GM18520 (cell line): ENCODE data around the gene GOLGA6L9.
"Not testable (repeated sequence)": the region's sequence is repeated elsewhere in the genome, so short reads cannot be mapped to it uniquely, and the experiment has no call there.

Source experiments
- ATAC-seq: cut with Tn5 transposase; IDR thresholded peaks from one replicate; pipeline ENCODE4 v1.9.1; 2021; ENCODE audit not compliant: unreplicated experiment

GOLGA6L9 gene

DNA sequence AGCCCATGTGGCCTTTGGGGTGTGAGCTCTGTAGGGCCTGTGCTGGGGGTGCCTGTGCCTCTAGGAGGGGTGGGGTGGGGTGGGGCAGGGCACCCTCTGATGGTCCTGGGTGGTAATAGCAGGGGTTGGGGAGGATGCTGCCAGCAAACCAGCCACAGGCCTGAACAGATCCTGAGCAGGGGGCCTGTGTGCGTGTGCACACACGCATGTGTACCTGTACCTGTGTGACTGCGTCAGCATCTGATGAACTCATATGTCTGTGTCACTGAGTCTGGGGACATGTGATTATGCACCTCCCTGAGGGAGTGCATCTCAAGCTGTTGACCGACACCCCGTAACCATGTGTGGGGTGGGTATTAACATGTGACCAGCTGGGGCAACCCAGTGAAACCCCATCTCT, 36.0 kb downstream of the GOLGA6L9 start:
- ATAC-seq = not testable (repeated sequence)

DNA sequence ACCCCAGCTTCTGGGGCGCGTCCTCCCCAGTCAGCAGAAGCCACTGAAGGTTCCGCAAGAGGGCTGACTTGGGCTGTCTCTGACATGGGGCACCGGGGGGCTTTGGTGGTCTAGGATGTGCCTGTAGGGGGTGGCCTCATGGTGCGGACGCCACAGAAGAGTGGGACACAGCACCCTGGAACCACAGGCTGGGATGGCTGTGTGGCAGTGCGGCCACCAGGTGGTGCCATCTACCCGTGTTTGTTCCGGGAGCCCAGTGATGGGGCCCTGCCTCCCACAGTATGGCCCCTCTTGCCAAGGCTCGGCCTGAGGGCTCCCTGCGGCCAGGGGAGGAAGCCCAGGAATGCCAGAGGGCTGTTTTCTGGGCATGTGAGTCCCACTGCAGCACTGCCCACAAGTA, 38.6 kb downstream of the GOLGA6L9 start:
- peak; percentile 46 for ATAC-seq

DNA sequence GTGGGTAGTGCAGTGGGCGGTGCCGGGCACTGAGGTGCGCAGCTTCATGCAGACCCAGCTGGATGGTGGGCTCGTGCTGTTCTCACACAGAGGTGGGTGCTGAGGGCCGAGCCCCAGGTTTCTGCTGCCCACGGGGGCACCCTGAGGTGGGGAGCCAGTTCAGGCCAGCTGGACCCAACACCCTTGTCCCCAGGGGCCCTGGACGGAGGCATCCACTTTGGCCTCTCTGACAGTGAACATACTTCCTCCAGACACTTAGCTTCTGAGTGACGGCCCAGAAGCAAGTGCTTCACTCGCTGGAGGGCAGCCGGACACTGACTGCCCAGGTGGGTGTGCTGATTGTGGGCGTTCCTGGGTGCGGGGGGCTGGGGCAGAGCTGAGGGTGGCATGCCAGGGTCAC, 39.8 kb downstream of the GOLGA6L9 start:
- ATAC-seq = not testable (repeated sequence)

DNA sequence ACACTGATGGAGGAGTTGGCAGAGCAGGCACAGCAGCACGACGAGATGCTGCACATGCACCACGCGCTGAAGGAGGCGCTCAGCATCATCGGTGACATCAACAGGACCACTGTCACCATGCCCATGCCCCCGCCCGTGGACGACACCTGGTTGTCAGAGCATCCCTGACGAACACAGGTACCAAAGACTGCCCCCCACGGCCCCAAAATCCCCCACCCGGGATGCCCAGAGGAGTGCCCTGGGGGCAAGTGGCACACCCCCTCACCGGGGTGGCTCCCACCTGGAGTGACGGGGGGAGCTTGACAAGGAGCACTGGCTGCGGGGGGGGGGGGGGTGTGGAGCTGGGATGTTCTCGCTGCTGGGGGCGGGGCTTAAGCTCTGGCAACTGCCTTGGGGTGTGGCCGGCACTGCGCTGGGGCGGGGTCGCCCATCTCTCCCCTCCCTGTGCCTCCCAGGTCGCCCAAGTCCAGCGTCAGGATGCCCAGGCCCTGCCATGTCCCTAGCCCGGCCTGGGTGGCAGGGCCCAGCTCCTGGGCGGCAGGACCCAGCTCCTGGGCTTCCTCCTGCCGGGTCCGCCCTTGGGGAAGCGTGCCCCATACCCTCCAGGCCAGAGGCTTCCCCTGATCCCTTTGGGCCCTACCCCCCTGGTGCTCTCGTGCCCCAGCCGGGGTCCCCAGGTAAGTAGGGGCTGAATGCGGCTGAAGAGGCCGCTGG, 42.8 kb downstream of the GOLGA6L9 start:
- not testable (repeated sequence) for ATAC-seq

DNA sequence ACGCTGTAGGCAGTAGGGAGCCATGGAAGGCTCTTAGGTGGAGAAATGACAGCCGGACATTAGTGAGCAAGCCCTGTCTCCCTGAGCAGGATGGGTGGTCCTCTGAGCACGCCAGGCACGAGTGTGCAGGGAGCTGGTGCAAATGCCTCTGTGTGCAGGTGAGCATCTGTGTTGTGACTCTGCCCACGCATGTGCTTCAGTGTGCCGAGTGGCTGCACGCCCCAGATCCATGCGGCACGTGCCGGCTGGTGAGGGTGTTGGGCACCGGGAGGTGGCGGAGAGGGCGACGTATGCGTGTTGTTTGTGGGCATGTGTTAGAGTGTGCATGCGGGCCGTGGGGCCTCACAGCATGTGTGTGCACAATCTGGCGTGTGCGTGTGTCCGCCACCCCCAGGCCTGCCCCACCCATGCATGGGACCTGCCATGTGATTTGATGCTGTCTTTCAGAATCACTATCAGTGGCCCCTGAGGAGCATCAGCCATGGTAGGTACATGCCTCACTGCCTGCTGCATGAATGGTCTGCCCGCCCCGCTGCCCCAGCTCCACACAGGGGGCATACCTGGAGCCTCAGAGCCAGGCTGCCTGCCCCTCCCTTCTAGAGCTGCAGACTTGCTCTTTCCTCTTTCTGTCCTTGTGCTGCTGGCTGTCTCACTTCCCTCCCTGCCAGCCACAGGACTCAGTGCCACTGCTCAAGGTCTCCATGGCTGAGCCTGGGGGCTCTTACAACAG, 45.1 kb downstream of the GOLGA6L9 start:
- ATAC-seq = not testable (repeated sequence)

DNA sequence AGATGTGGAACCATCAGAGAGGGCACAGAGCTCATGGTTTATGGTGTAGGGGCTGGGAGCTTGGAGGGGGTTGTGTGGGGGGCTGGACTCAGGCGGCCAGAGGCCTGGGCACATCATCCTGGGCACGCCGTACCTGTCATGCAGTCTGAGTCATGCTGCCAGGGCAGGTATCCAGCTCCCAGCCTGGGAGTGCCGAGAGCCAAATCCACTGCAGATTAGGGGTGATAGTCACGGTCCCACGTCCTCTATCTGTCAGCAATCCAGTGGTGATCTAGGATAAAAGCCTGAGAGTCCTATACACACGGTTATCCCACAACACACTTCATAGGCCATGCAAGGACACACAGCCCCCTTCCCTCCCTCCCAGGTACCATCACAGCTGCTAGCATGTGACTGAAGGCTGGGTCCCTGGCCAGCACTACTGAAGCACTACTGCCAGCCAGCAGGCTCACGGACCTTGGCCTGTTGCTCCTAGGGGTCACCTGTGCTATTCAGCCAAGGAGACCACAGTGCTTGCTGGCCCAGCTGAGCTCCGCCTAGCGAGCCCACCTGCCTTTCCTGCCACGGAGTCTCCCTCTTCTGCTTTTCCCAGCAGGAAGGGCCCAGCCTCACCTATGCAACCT, 45.8 kb downstream of the GOLGA6L9 start:
- not testable (repeated sequence) for ATAC-seq

DNA sequence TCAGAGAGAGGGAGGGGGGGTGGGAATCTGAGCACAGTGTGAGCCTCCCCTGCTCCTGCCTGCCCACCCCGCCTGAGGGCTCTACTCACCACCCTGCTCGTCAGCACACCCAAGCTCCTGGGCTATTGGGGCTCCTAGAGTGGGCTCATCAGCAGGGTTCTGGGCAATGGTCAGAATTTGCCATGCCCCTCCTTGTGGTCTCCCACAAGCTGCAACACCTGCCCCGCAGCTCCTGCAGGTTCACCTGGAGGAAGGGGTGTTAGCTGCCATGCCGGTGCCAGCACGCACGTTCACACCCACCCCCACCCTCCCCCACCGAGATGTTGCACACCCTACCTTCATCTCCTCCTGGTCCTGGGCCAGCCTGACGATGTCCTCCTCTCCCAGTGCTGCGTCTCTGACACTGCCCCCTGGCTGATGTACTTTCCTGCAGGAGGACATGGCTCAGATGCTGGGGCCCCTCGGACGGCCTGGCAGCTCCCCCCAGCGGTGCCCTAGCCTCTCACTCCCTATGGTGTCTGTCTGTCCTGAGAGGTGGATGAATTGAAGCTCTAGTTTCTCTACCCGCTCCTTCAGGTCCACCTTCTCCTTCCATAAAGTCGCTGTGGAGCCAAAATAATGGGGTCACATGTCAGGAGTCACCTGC, 47.2 kb downstream of the GOLGA6L9 start:
- not testable (repeated sequence) for ATAC-seq

DNA sequence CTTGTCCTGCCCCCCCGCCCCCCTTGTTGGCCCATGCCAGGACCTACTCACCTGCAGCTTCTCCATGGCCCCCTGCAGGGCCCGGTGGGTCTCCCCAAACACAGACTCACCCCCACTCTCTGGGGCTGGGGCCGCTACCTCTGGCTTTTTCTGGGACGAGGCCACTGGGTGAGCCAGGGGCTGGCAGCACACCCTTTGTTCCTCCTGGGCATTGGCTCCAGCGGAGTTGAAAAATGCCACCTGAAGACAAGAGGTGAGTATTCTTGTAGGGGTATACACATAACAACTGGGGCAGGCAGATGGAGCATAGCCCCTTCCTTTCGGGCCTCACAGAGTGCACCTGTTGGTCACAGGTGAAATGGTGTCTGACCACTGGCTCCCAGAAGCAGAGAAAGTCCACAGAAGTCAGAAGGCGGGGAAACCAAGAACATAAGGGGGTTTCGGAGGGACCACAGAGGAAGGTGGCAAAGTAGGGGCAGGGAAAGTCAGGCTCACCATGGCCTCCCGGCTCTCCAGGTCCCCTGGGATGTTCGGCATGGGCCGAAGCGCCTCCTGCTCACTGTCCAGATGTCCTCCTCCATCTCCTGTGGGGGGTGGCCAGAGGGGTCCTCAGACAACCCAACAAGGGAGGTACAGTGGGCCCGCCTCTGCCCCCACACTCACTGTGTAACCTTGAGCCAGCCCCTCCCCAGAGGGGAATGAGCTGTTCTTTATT, 47.9 kb downstream of the GOLGA6L9 start:
- not testable (repeated sequence) for ATAC-seq
